ENCODE data around the gene TFAP2A.
A peak's percentile ranks its signal among the peaks of the same experiment; 100 is the strongest.

TFAP2A gene

DNA sequence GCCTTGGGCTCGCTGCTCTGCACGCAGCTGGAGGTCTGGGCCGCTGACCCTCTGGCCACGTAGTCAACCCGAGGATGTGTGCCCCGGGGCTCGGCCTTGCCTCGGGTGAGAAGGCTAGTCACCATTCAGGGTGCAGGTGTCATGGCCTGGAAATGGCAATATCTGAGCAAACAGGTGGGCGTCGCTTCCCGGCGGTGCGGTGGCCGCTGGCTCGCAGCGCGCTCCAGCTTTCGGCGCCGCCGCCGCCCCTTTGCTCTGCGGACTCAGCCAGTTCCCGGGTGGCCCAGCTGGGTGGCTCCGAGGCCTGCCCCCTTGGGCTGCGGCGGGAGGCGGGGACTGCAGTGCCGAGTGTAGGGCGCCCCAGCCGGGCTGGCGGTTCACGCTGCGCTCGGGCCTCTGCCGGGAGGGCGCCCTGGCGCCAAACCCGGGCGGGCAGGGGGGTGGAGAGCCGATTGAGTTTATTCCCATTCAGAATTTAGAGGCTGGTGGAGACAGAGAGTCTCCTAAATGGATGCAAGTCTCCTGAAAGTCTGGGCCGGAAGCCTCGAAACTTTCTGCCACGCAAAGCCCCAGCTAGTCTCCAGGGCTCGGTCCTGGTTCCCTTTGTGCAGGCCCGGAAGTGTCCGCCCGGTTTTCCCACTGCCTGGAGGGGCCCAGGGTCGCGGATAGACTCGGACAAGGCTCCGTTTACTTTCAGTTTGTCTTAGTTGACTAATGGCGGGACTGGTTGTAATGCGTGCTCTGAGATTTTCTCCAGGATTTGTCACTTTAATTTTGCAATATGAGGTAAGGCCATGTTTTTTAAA is 11.3 kb upstream of the TFAP2A start:
- peak in 1 of 2 experiments; percentile 33 for DNase-seq

DNA sequence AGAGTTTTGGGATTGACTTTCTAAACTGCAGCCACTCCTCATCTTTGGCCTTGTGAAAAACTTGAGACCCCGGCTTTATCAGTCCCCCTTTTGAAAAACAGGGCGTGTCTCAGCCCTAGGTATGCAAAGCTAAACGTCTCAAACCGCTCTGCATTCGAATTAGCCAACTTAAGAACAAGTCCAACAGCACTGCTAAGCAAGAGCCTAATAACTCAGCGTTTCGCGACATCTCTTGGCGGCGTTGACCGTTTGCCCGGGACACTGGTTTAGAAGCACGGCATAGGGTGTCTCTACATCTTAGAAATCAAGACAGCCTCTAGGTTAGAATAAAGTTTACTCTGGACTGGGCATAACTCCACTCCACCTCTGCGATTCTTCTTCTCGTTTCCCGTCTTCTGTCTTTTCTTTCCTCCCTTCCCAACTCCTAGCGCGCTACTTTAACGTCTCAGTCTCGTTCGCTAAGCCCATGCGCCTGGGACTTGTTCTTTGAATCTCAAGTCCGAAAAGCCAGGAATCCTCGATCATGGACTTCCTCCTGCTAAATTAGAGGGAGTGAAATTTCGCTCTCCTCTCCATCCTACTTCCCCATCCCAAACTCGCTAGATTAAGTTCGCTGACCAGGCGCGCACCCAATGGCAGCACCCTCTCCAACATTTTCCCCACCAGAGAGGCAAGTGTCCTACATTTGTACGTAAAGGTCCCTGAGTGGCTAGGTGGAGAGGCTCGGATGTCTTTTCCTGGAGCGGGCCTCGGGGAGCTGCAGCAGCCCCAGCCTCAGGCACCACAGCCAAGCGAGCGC is 10.5 kb upstream of the TFAP2A start:
- DNase-seq = no peak

DNA sequence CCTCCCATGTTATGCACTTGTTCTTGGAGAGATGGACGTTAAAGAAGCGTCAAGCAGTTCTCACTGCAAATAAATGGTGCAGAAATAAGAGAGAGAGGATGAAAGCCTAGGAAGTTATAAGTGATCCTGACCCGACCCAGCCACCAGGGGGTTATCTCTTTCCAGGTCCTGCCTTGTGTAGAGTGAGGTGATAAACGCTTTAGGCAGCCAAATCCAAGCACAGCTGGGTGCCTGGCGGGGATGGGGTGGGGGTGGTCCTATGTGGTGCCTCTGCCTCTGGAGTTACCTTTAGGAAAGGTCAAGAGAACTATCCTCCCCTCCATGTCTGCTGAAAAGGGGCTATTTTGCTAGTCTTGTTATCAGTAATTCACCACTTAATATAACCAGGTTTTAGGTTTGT is 9.2 kb upstream of the TFAP2A start:
- DNase-seq = no peak

GRCh38 chr6:10422737-10423034 is 7.8 kb upstream of the TFAP2A start:
- DNase-seq = no peak

DNA sequence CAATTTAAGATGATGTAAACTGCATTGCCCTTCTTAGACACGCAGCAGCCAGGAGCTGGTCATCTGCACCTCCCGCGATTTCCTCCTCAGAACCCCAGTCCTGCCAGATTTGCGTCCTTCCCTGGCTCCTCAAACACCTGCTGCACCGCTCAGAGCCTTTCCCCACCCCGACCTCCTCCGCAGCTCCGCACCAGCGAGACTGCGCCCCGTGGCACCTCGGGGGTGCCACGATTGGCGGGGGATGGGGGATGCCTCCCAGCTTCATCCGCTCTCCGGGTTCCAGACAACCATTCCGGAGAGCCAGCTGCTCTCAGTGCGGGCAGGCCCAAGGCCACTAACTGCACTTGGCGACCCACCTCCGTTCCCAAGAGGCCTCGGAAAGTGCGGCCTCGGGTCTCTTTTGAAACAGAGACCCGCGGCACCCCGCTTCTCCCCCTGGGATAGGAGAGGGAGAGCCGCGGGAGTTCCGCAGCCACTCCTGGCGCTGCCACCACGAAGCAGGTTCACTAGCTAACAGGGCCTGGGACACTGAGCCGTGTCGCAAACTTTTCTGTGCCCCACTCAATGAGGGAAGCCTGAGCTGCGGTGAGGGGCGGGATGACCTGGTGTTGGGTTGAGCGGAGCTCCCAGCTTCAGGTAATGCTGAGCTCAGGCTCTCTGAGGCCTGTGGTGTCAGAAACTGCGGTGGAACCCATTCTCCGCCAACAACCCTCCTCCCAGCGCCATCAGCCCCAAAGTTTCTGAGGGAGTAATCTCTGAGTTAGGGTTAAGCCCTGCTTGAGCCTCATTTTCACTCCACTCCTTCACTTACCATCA is 7.3 kb upstream of the TFAP2A start:
- DNase-seq = no peak

- no peak for DNase-seq
Measured at GRCh38 chr6:10421158-10421920, 6.5 kb upstream of the TFAP2A start.

- DNase-seq = no peak
Measured at GRCh38 chr6:10420546-10421157, 5.8 kb upstream of the TFAP2A start.

DNA sequence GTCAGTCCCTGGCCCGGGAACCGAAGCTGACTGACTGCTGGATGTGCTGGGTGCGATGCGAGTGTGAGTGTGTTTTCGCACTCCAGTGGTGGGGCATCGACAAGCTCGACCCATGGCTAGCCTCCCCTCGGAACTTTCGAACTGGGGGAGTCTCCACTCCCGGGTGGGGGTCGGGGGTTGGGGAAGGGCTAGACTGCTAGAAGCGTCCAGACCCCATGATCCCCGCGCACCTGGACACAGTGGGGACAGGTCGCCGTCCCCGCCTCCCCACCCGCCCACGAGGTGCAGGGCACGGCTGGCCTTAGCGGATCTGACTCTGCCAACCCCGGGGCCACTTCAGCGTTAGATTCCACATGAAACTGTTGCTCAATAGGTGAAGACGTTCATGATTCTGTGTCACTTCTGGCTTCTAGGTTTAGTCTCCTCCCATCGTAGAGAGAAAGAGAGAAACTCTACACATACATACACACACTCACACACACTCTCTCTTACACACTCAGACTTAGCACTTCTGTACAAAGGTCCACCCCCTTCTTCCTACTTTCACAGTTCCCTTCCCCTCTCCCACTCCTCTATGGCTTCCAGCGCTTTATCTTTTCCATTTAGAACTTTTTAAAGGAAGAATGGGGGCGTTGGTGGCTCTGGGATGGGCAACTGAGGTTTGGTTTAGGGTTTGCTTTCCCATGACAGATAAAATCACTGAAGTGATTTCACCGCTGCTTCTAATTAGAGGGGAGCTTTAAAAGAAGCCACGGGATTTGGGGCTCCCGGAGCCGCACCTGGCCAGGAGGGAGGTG is 5.1 kb upstream of the TFAP2A start:
- no peak for DNase-seq

DNA sequence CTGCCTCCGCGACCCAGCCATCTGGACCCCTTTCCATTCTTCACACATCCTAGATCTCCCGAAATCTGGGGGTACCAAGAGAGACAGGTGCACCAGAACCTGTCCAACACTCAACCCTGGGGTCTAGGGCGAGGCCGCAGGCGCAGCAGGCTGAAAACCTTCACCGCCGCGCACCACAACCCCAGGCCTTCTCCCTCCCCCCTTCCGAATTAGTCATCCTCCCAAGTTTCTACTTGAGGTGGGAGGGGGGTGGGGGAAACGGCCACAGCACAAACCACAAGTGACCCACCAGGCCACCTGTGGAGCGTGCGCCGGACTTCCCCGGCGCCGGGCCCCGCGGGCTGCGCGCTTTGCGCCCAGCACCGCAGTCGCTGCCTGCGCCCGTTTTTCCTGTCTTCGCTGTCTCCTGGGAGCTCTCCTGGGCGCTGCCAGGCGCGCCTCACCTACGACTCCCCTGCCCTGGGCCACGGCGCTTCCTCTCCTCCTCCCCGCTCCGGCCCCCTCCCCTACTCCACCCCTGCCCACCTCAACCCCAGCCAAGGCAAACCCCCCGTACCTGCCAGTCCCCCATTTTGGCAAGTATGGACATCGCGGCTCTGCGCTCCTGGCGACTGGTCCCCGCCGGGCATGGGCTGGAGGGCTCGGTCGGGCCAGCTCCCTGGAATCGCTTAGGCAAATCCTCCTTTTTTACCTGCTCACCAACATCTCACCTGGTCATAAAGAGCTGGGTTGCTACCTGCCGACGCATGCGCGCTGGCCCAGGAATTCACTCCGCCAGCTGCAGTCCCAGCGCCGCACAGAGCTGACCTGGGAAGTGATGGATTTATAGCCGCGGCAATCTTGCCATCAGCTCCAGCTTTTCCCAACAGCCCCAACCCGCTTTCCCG is 4.2 kb upstream of the TFAP2A start:
- peak in 1 of 2 experiments; percentile 31 for DNase-seq

- no peak for DNase-seq
Measured at GRCh38 chr6:10418361-10418861, 3.5 kb upstream of the TFAP2A start.

- no peak for DNase-seq
Measured at GRCh38 chr6:10417681-10418104, 2.8 kb upstream of the TFAP2A start.

GRCh38 chr6:10416863-10417641 is 2.2 kb upstream of the TFAP2A start:
- DNase-seq = no peak

DNA sequence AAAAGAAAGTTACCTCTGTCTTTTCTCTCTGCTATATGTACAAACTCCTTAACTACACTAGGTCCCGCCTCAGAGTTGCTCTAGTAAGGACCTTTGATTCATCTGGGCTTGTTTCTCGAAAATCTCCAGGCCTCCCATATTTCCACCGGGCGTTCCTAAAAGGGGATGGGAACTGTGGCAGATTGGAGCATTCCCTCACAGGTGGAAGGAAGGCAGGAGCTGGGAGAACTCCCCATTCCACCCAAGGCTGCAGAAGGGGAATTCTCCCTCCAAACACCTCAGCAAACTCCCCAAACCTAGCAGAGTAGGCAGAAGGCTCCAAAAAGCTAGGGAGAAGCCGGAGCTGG is 1.6 kb upstream of the TFAP2A start:
- no peak for DNase-seq

GRCh38 chr6:10415617-10416480 is 975 bp upstream of the TFAP2A start:
- DNase-seq = no peak

GRCh38 chr6:10413850-10414738 is 780 bp downstream of the TFAP2A start:
- no peak for DNase-seq

- no peak for DNase-seq
Measured at GRCh38 chr6:10413262-10413849, 1.5 kb downstream of the TFAP2A start.

Data from activated T-cell treated with anti-CD3 and anti-CD28 coated beads, Interleukin-2, amount 50 U/mL, for 48 hours (primary cell).